K562 (cell line): ENCODE results near the gene CENPO. TPM values are rescaled to one million over a fixed set of nuclear protein-coding genes. Genes with fewer than 3 reads are reported as not detected.

Experiments used
- ATAC-seq: fragments of 200-7000 bp; cut with Tn5 transposase; 3 replicates; pipeline ENCODE4 v1.9.1; 2020; ENCODE audit warnings: moderate library complexity
- BruUV-seq: library from RNA; stranded (reverse); fragments of 400-500 nt; replicated peaks from 2 replicates; lab custom pipeline; 2021; lab: Mats Ljungman, UMichigan
- CTCF ChIA-PET: fragments of 300-600 bp; formaldehyde crosslinking; extraction: SDS; loops from one replicate; lab custom pipeline; 2021; ENCODE audit warnings: low intra/inter-chr PET ratio; lab: Yijun Ruan, JAX
- POLR2A ChIA-PET: fragments of 300-600, 350-650 bp; sonication (Branson Sonifier 250); formaldehyde crosslinking; extraction: SDS; loops from one replicate; lab custom pipeline; 2021; ENCODE audit warnings: antibody characterized with exemption, inconsistent platforms; lab: Yijun Ruan, JAX
- DNase-seq, 4 experiments: peaks; one replicate each; pipeline versions ENCODE4 v3.0.0 to v3.0.0-alpha.2; 2011 to 2018; ENCODE audit warnings: low spot score in 3 of 4, mixed read lengths in 3 of 4; ENCODE audit errors: extremely low read depth in 1 of 4
- FAIRE-seq: peaks from 2 replicates; lab custom pipeline; 2011; peaks lifted over from hg19 to GRCh38; lab: Jason Lieb, UNC
- H2AFZ ChIP-seq: 2 replicates; pipeline ENCODE4 v1.6.0; 2011; ENCODE audit warnings: low read depth, low read length, control low read depth, inconsistent platforms
- H3K27ac ChIP-seq: fragments of 200-600 bp; 3 replicates; pipeline ENCODE4 v1.8.0; 2011; ENCODE audit warnings: low read depth, mild to moderate bottlenecking, control low read depth, inconsistent platforms, low read length, moderate library complexity, mixed read lengths; ENCODE audit errors: extremely low read depth
- H3K27me3 ChIP-seq, 2 experiments: fragments of 300-600 bp in 1 of 2; 2 replicates in 1 of 2; 3 replicates in 1 of 2; pipeline versions ENCODE4 v1.6.0 to v1.8.0; 2011; ENCODE audit warnings: inconsistent platforms in 2 of 2, low read length in 2 of 2, mild to moderate bottlenecking in 1 of 2, mixed read lengths in 1 of 2, moderate library complexity in 1 of 2; ENCODE audit not compliant: control insufficient read depth in 2 of 2, insufficient read depth in 2 of 2
- H3K36me3 ChIP-seq: fragments of 300-600 bp; 3 replicates; pipeline ENCODE4 v1.8.0; 2011; ENCODE audit warnings: mild to moderate bottlenecking, low read length, inconsistent platforms; ENCODE audit not compliant: control insufficient read depth, insufficient read depth
- H3K4me1 ChIP-seq, 2 experiments: fragments of 200-600 bp in 1 of 2; replicated peaks in 1 of 2; 2 replicates in 1 of 2; 3 replicates in 1 of 2; pipeline versions ENCODE4 v1.5.1 to v1.8.0; 2011; ENCODE audit warnings: inconsistent platforms in 2 of 2, low read length in 2 of 2, mild to moderate bottlenecking in 1 of 2, mixed read lengths in 1 of 2, moderate library complexity in 1 of 2; ENCODE audit not compliant: control insufficient read depth in 2 of 2, insufficient read depth in 2 of 2
- H3K4me2 ChIP-seq: 2 replicates; pipeline ENCODE4 v1.6.1; 2011; ENCODE audit warnings: low read length, control low read depth, inconsistent platforms, mixed read lengths; ENCODE audit not compliant: insufficient read depth
- H3K4me3 ChIP-seq: fragments of 200-600 bp; sonication (generic), shearing (Covaris generic); 2 replicates; pipeline ENCODE4 v1.5.1; 2016; ENCODE audit warnings: control low read depth, inconsistent platforms
- H3K79me2 ChIP-seq: fragments of 200-600 bp; 3 replicates; pipeline ENCODE4 v1.8.0; 2011; ENCODE audit warnings: low read length, inconsistent platforms; ENCODE audit not compliant: control insufficient read depth, insufficient read depth
- H3K9ac ChIP-seq, 2 experiments: 2 replicates each; pipeline versions ENCODE4 v1.6.0 to v1.6.1; 2011; ENCODE audit warnings: low read depth in 2 of 2, low read length in 2 of 2, control low read depth in 1 of 2, inconsistent platforms in 1 of 2, mild to moderate bottlenecking in 1 of 2, mixed read lengths in 1 of 2; ENCODE audit not compliant: insufficient read depth in 1 of 2
- H3K9me1 ChIP-seq: one replicate; pipeline ENCODE4 v1.6.0; 2011; ENCODE audit warnings: inconsistent platforms, mild to moderate bottlenecking, low read length, moderate library complexity; ENCODE audit not compliant: control insufficient read depth, insufficient read depth
- H3K9me3 ChIP-seq: replicated peaks from 2 replicates; pipeline ENCODE4 v1.5.1; 2011; ENCODE audit warnings: low read depth, low read length, inconsistent platforms; ENCODE audit not compliant: control insufficient read depth, insufficient read depth
- H4K20me1 ChIP-seq: replicated peaks from 2 replicates; pipeline ENCODE4 v1.6.1; 2011; ENCODE audit warnings: low read length, inconsistent platforms, mixed read lengths; ENCODE audit not compliant: control insufficient read depth, insufficient read depth
- ARID1B ChIP-seq: fragments of 450-650 bp; IDR thresholded peaks from 2 replicates; pipeline ENCODE4 v1.6.1; 2016; ENCODE audit warnings: antibody characterized with exemption, mild to moderate bottlenecking, inconsistent platforms
- CTBP1 ChIP-seq: fragments of 450-650 bp; IDR thresholded peaks from 2 replicates; pipeline ENCODE4 v1.6.1; 2016; ENCODE audit warnings: borderline replicate concordance
- CTCF ChIP-seq, 3 experiments: IDR thresholded peaks in 2 of 3; conservative IDR thresholded peaks in 1 of 3; 2 replicates each; pipeline ENCODE4 v1.5.1; 2011 to 2012; ENCODE audit warnings: low read length in 3 of 3, mild to moderate bottlenecking in 3 of 3, control low read depth in 2 of 3, improper control_type of control experiment in 1 of 3, inconsistent platforms in 1 of 3, low read depth in 1 of 3, mixed read lengths in 1 of 3, moderate library complexity in 1 of 3; ENCODE audit not compliant: insufficient read depth in 2 of 3
- CTCFL ChIP-seq: IDR thresholded peaks from 2 replicates; pipeline ENCODE4 v1.6.1; 2011; ENCODE audit warnings: borderline replicate concordance, low read depth, mild to moderate bottlenecking, moderate library complexity, low read length; ENCODE audit not compliant: insufficient read depth, poor library complexity, severe bottlenecking
- EGR1 ChIP-seq: fragments of 450-650 bp; conservative IDR thresholded peaks from 2 replicates; pipeline ENCODE4 v1.6.1; 2017; ENCODE audit warnings: mild to moderate bottlenecking
- HDAC1 ChIP-seq, 2 experiments: fragments of 450-650 bp; IDR thresholded peaks; 2 replicates each; pipeline ENCODE4 v1.6.1; 2016 to 2017; ENCODE audit warnings: inconsistent platforms in 1 of 2, mild to moderate bottlenecking in 1 of 2, moderate library complexity in 1 of 2
- HNRNPL ChIP-seq: fragments of 200-400 bp; formaldehyde crosslinking; IDR thresholded peaks from 2 replicates; pipeline ENCODE4 v1.6.1; 2017; ENCODE audit warnings: low read depth, mild to moderate bottlenecking, low read length
- KLF13 ChIP-seq: fragments of 450-650 bp; IDR thresholded peaks from 2 replicates; pipeline ENCODE4 v1.6.1; 2016; ENCODE audit warnings: missing genetic modification characterization, low read depth, mild to moderate bottlenecking, missing compliant biosample characterization, moderate library complexity, borderline replicate concordance
- MBD1 ChIP-seq: fragments of 250-450 bp; sonication (Bioruptor Pico); IDR thresholded peaks from 2 replicates; pipeline ENCODE4 v1.8.0; 2022; ENCODE audit warnings: inconsistent platforms
- MCM5 ChIP-seq: fragments of 450-650 bp; IDR thresholded peaks from 2 replicates; pipeline ENCODE4 v1.6.1; 2016; ENCODE audit warnings: low read depth
- SMARCA4 ChIP-seq: fragments of 450-650 bp; IDR thresholded peaks from 2 replicates; pipeline ENCODE4 v1.6.1; 2016
- SRSF9 ChIP-seq: fragments of 200-400 bp; formaldehyde crosslinking; IDR thresholded peaks from 2 replicates; pipeline ENCODE4 v1.6.1; 2017; ENCODE audit warnings: low read depth, low read length, borderline replicate concordance
- ZNF253 ChIP-seq: fragments of 250-450 bp; sonication (Bioruptor Pico); conservative IDR thresholded peaks from 2 replicates; pipeline ENCODE4 v1.6.1; 2021; ENCODE audit warnings: mild to moderate bottlenecking
- ZNF280A ChIP-seq: fragments of 450-650 bp; IDR thresholded peaks from 2 replicates; pipeline ENCODE4 v1.6.1; 2018; ENCODE audit warnings: mild to moderate bottlenecking, low read depth; ENCODE audit not compliant: partially characterized antibody
- WGBS: fragments of 100-300 bp; shearing (Covaris generic); methylation state at CpG from one replicate; pipeline ENCODE4 v1.1.6; 2016; ENCODE audit warnings: low coverage, mixed read lengths; ENCODE audit not compliant: insufficient coverage; ENCODE audit errors: missing lambda C conversion rate; 5-methylcytosine and 5-hydroxymethylcytosine counted together
- in situ Hi-C: fragments of 300-500 bp; cut with MboI; formaldehyde crosslinking; loops from 4 replicates; pipeline ENCODE4 v1.15.0; 2018; ENCODE audit warnings: inconsistent platforms, mixed read lengths
- intact Hi-C: fragments of 100-400 bp; cut with micrococcal nuclease; formaldehyde crosslinking; loops from 2 replicates; pipeline ENCODE4 v1.14.2; 2022
- polyA plus RNA-seq, 8 experiments: library from polyadenylated mRNA; depleted of rRNA in 4 of 8; stranded (reverse) in 5 of 8; unstranded in 3 of 8; fragments of >200 nt; fragmentation: Nextera tagmentation in 2 of 8; fragmentation: Illumina TruSeq in 1 of 8; extraction: Ambion mirVana in 2 of 8; extraction: Trizol in 1 of 8; gene quantifications; 2 replicates each; pipeline versions ENCODE4 v1.2.1 to v1.2.3, GENCODE V29; 2011 to 2014; ENCODE audit warnings: inconsistent platforms in 1 of 8, missing spikeins in 1 of 8
- total RNA-seq, 7 experiments: library from RNA; depleted of rRNA in 6 of 7; stranded (reverse); fragments of >200 nt in 6 of 7; fragmentation: Illumina TruSeq in 2 of 7; extraction: Trizol in 2 of 7; gene quantifications; 2 replicates each; pipeline versions ENCODE4 v1.2.1 to v1.2.3, GENCODE V29; 2011 to 2021; ENCODE audit warnings: low replicate concordance in 1 of 7

CENPO gene
- total and polyA plus RNA-seq, 9 of the 15 experiments (the other 6 are each of a cell fraction or from before 2014, with no cell fraction given): 30.6 to 59.4 (median 38.9) TPM

- in situ Hi-C loops: no loop called here
- no peak for FAIRE-seq
- peaks cover 76% of the 10 kb centered on the region for H3K79me2 ChIP-seq
- no peak overlapping the region for H3K4me2 ChIP-seq
- H2AFZ ChIP-seq: no peak overlapping the region
- no peaks in the 10 kb centered on the region; the same call in 1 of the 2 replicates for H3K9me3 ChIP-seq
- H3K4me1 ChIP-seq: peaks cover 3 to 17% of the 10 kb centered on the region in 2 experiments
- peak; percentile 16; the same call in 1 of the 3 replicates for ATAC-seq
- H3K4me3 ChIP-seq: no peak overlapping the region
- H3K9ac ChIP-seq: no peak overlapping the region
- WGBS: 58% methylated on average over 3 of the region's 4 CpGs
- intact Hi-C loops: no loop called here
- H3K27me3 ChIP-seq: no peaks in the 10 kb centered on the region
- no peaks in the 10 kb centered on the region for H3K9me1 ChIP-seq
- peak overlapping the region; percentile 38 for H3K27ac ChIP-seq
- BruUV-seq: no TSS peak
- H4K20me1 ChIP-seq: no peaks in the 10 kb centered on the region
- H3K36me3 ChIP-seq: peaks cover 42% of the 10 kb centered on the region
- CTCF ChIA-PET: no interaction called here
- POLR2A ChIA-PET: interaction anchor here (0.6 to 2.1 kb wide), 7 partner anchors 9 to 400 kb away, joined by 3 to 6 read pairs (median 5); partner anchors contain the start of genes CENPO and PTRHD1
- DNase-seq: no peak
- TF ChIP-seq EGR1: no peak
- no peak for TF ChIP-seq SRSF9
- no peak for TF ChIP-seq MBD1 (CRISPR knock-in tag)
- TF ChIP-seq ARID1B: peak; percentile 41
- TF ChIP-seq ZNF253 (CRISPR knock-in tag): no peak
- no peak for TF ChIP-seq CTCFL
- TF ChIP-seq KLF13 (tag): no peak
- TF ChIP-seq SMARCA4: 0 out of 2 replicates have a peak, but pooled peaks have one; percentile 11
- no peak for TF ChIP-seq CTBP1
- TF ChIP-seq MCM5: no peak
- TF ChIP-seq HDAC1 (IDR thresholded peaks at IDR 0.05): no peak
- no peak for TF ChIP-seq HNRNPL
- TF ChIP-seq CTCF (IDR thresholded peaks at IDR 0.05 in 2 of 3, conservative IDR thresholded peaks at IDR 0.05 in 1 of 3; ENCODE audit: insufficient read depth in 2 of 3, low read depth in 1 of 3, low read length in 3 of 3): no peak
- TF ChIP-seq ZNF280A: no peak
Observed at GRCh38 chr2:24809316-24810007, 16.2 kb downstream of the CENPO start.
